Keratinocyte (primary cell): Measurements from ENCODE around the gene KCNMA1. TPM values are rescaled to one million over a fixed set of nuclear protein-coding genes. Genes with fewer than 3 reads are reported as not detected.

Experiments
- DNase-seq: peaks from one replicate; pipeline ENCODE4 v3.0.0-alpha.2; 2011; ENCODE audit warnings: low read depth, missing footprints, low spot score
- FAIRE-seq: peaks from 2 replicates; lab custom pipeline; 2011; peaks lifted over from hg19 to GRCh38; lab: Jason Lieb, UNC
- H2AFZ ChIP-seq: 2 replicates; pipeline ENCODE4 v1.6.0; 2012; ENCODE audit warnings: low read length, control low read depth, inconsistent platforms; ENCODE audit not compliant: control insufficient read depth
- H3K27ac ChIP-seq: 2 replicates; pipeline ENCODE4 v1.5.1; 2011; ENCODE audit warnings: low read length; ENCODE audit not compliant: control insufficient read depth, insufficient read depth
- H3K27me3 ChIP-seq: 3 replicates; pipeline ENCODE4 v1.6.0; 2011; ENCODE audit warnings: low read length; ENCODE audit not compliant: control insufficient read depth, insufficient read depth; ENCODE audit errors: extremely low read depth
- H3K36me3 ChIP-seq, 2 experiments: 2 replicates in 1 of 2; 3 replicates in 1 of 2; pipeline ENCODE4 v1.5.1; 2011; ENCODE audit warnings: low read length in 2 of 2, mild to moderate bottlenecking in 1 of 2; ENCODE audit not compliant: control insufficient read depth in 2 of 2, insufficient read depth in 2 of 2; ENCODE audit errors: extremely low read depth in 1 of 2
- H3K4me1 ChIP-seq: 3 replicates; pipeline ENCODE4 v1.5.1; 2011; ENCODE audit warnings: low read length; ENCODE audit not compliant: control insufficient read depth, insufficient read depth; ENCODE audit errors: extremely low read depth
- H3K4me2 ChIP-seq: 3 replicates; pipeline ENCODE4 v1.6.0; 2011; ENCODE audit warnings: low read depth, low read length; ENCODE audit not compliant: control insufficient read depth, insufficient read depth; ENCODE audit errors: extremely low read depth
- H3K4me3 ChIP-seq, 3 experiments: fragments of 200-600 bp in 1 of 3; sonication (generic) in 1 of 3; 2 replicates in 2 of 3; 3 replicates in 1 of 3; pipeline ENCODE4 v1.5.1; 2011 to 2016; ENCODE audit warnings: low read length in 3 of 3, mild to moderate bottlenecking in 3 of 3, control low read depth in 2 of 3, inconsistent platforms in 1 of 3, low read depth in 1 of 3, mixed read lengths in 1 of 3, mixed run types in 1 of 3, moderate library complexity in 1 of 3; ENCODE audit not compliant: control insufficient read depth in 2 of 3, insufficient read depth in 2 of 3; ENCODE audit errors: extremely low read depth in 1 of 3
- H3K79me2 ChIP-seq: 2 replicates; pipeline ENCODE4 v1.6.0; 2012; ENCODE audit warnings: low read length; ENCODE audit not compliant: control insufficient read depth, insufficient read depth
- H3K9ac ChIP-seq: 3 replicates; pipeline ENCODE4 v1.6.0; 2011; ENCODE audit warnings: low read length; ENCODE audit not compliant: control insufficient read depth, insufficient read depth; ENCODE audit errors: extremely low read depth
- H3K9me1 ChIP-seq: 3 replicates; pipeline ENCODE4 v1.6.0; 2011; ENCODE audit warnings: low read length; ENCODE audit not compliant: control insufficient read depth, insufficient read depth; ENCODE audit errors: extremely low read depth
- H3K9me3 ChIP-seq: 2 replicates; pipeline ENCODE4 v1.5.1; 2012; ENCODE audit warnings: low read depth, low read length; ENCODE audit not compliant: control insufficient read depth
- H4K20me1 ChIP-seq: 3 replicates; pipeline ENCODE4 v1.6.0; 2011; ENCODE audit warnings: low read length; ENCODE audit not compliant: control insufficient read depth, insufficient read depth; ENCODE audit errors: extremely low read depth
- EZH2 ChIP-seq: IDR thresholded peaks from one replicate; pipeline ENCODE4 v1.6.1; 2012; ENCODE audit warnings: inconsistent platforms, mild to moderate bottlenecking, low read length, moderate library complexity
- dilution Hi-C: fragments of 300-500 bp; cut with MboI; formaldehyde crosslinking; loops from one replicate; pipeline ENCODE4 v1.7.0; 2020; ENCODE audit warnings: low sequenced_read_pairs; ENCODE audit not compliant: extremely low pct_ligation_motif_present
- polyA plus RNA-seq, 5 experiments: library from polyadenylated mRNA; depleted of rRNA in 3 of 5; stranded (reverse) in 3 of 5; stranded (forward) in 1 of 5; unstranded in 1 of 5; fragments of >200 nt; gene quantifications; 1 replicate in 1 of 5; 2 replicates in 3 of 5; 3 replicates in 1 of 5; pipeline versions ENCODE4 v1.2.1 to v1.2.3, GENCODE V29; 2011 to 2012; ENCODE audit warnings: missing spikeins in 2 of 5, low read depth in 1 of 5, low replicate concordance in 1 of 5
- TF ChIP-seq, protein P1 (sequence below), 3 experiments: IDR thresholded peaks in 1 of 3; conservative IDR thresholded peaks in 1 of 3; optimal IDR thresholded peaks in 1 of 3; 2 replicates in 2 of 3; 3 replicates in 1 of 3; pipeline versions ENCODE3 to v1.5.1; 2011; ENCODE audit warnings: low read length in 3 of 3, mild to moderate bottlenecking in 3 of 3, moderate library complexity in 2 of 3, control low read depth in 1 of 3, inconsistent platforms in 1 of 3; ENCODE audit not compliant: insufficient read depth in 2 of 3; ENCODE audit errors: extremely low read depth in 1 of 3

The KCNMA1 gene
- polyA plus RNA-seq, 1 donor (not counting 4 experiments of a cell fraction or from before 2014, with no cell fraction given): 6.3 TPM

DNA sequence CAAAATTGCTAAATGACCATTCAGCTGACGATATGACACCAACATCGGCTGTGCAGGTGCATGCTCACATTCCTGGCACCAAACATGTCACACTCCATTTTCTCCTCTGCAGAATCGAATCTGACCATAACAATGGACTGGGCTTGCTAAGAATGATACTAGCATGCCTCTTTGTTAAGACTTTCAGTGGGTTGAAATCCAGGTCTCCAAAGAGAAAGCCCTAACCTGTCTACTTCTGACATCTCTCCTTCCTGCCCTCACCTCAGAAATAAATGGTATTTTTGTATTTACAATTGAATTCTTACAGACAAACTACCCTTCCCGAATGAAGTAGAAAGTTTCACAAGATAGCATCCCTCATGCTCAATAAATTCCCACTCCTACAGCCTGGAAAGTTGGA, 373.9 kb downstream of the KCNMA1 start:
- H3K36me3 ChIP-seq: no peaks in the 10 kb centered on the region
- no peak overlapping the region for H3K4me3 ChIP-seq
- H3K4me1 ChIP-seq: no peaks in the 10 kb centered on the region
- FAIRE-seq (no peak), DNase-seq (no peak)
- H4K20me1 ChIP-seq: no peaks in the 10 kb centered on the region
- H3K9me3 ChIP-seq: no peaks in the 10 kb centered on the region
- H3K9ac ChIP-seq: no peak overlapping the region
- no peaks in the 10 kb centered on the region for H3K79me2 ChIP-seq
- no peaks in the 10 kb centered on the region for H3K27me3 ChIP-seq
- dilution Hi-C loops: no loop called here
- no peak overlapping the region for H3K4me2 ChIP-seq
- no peak overlapping the region for H3K27ac ChIP-seq
- TF ChIP-seq, protein P1, sequence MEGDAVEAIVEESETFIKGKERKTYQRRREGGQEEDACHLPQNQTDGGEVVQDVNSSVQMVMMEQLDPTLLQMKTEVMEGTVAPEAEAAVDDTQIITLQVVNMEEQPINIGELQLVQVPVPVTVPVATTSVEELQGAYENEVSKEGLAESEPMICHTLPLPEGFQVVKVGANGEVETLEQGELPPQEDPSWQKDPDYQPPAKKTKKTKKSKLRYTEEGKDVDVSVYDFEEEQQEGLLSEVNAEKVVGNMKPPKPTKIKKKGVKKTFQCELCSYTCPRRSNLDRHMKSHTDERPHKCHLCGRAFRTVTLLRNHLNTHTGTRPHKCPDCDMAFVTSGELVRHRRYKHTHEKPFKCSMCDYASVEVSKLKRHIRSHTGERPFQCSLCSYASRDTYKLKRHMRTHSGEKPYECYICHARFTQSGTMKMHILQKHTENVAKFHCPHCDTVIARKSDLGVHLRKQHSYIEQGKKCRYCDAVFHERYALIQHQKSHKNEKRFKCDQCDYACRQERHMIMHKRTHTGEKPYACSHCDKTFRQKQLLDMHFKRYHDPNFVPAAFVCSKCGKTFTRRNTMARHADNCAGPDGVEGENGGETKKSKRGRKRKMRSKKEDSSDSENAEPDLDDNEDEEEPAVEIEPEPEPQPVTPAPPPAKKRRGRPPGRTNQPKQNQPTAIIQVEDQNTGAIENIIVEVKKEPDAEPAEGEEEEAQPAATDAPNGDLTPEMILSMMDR (optimal IDR thresholded peaks at IDR 0.05 in 1 of 3, IDR thresholded peaks at IDR 0.05 in 1 of 3, conservative IDR thresholded peaks at IDR 0.05 in 1 of 3; ENCODE audit: extremely low read depth in 1 of 3, insufficient read depth in 2 of 3, low read length in 3 of 3): no peak
- no peak for TF ChIP-seq EZH2
- no peak overlapping the region for H2AFZ ChIP-seq
- H3K9me1 ChIP-seq: no peaks in the 10 kb centered on the region

DNA sequence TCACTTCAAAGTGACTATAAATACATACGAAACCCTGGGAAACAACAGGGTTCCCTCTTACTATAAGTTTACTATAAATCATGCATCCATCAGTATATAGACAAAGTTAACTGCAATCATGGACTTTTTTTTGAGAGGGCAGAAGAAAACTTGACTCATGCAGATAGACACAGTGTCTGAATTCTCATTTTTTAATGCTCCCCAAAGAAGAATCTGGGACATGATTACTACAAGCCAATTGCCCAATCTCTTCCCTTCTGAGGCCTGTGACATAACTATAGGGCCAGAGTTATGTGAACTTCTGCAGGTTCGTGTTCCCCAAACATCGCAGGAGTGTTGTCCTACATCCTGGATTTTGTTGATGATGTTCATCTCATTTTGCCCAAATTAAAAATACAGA, 376.5 kb downstream of the KCNMA1 start:
- Histone ChIP-seq H3K4me1 (no peaks in the 10 kb centered on the region), H3K4me2 (no peak overlapping the region), H3K27ac (no peak overlapping the region), H3K79me2 (no peaks in the 10 kb centered on the region), H2AFZ (no peak overlapping the region), H3K9me3 (no peaks in the 10 kb centered on the region), H3K27me3 (no peaks in the 10 kb centered on the region), H3K36me3 (no peaks in the 10 kb centered on the region), H3K9ac (no peak overlapping the region), H3K9me1 (no peaks in the 10 kb centered on the region), H3K4me3 (no peak overlapping the region), H4K20me1 (no peaks in the 10 kb centered on the region)
- no peak for TF ChIP-seq EZH2
- TF ChIP-seq, protein P1 (optimal IDR thresholded peaks at IDR 0.05 in 1 of 3, IDR thresholded peaks at IDR 0.05 in 1 of 3, conservative IDR thresholded peaks at IDR 0.05 in 1 of 3; ENCODE audit: extremely low read depth in 1 of 3, insufficient read depth in 2 of 3, low read length in 3 of 3): no peak
- FAIRE-seq: no peak
- dilution Hi-C loops: no loop called here
- no peak for DNase-seq
